T47D (cell line): ENCODE data around the gene HMGN5.

Experiments
- DNase-seq, 2 experiments: peaks; one replicate each; pipeline versions ENCODE4 v3.0.0 to v3.0.0-alpha.2; 2011 to 2012; ENCODE audit warnings: low read depth in 1 of 2, low spot score in 1 of 2
- JUND ChIP-seq: IDR thresholded peaks from 2 replicates; pipeline ENCODE4 v1.6.1; 2012; ENCODE audit warnings: low read depth
- in situ Hi-C: cut with HindIII; loops from 2 replicates; pipeline ENCODE4 v1.10.0; 2016; ENCODE audit warnings: low sequenced_read_pairs, low pct_unique_long_range_greater_than_20kb

The HMGN5 gene

GRCh38 chrX:81202943-81203342 is 1.2 kb upstream of the HMGN5 start:
- in situ Hi-C loops: no loop called here
- TF ChIP-seq JUND: no peak
- no peak for DNase-seq

DNA sequence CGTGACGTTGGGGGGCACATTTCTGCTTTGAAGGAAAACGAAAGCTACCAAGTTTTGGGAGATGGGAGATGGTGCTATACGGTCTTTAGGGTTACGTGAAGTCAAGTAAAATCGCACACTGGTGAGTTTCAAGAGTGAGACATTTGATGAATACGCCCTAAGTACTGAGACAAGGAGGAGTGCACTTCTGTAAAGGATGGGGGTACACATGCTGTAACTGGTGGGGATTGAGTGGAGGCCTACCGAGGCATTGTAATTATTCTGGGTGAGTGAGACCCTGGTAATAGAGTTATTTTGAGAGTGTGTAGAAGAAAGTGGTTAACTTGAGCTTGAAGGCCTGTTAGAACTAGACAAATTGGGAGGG is 725 bp upstream of the HMGN5 start:
- DNase-seq: no peak
- TF ChIP-seq JUND: no peak
- in situ Hi-C loops: no loop called here

GRCh38 chrX:81201071-81201470 is 642 bp downstream of the HMGN5 start:
- TF ChIP-seq JUND: no peak
- in situ Hi-C loops: no loop called here
- DNase-seq: no peak

GRCh38 chrX:81195712-81196111 is 6.0 kb downstream of the HMGN5 start:
- in situ Hi-C loops: no loop called here
- no peak for TF ChIP-seq JUND
- peak in 1 of 2 experiments; percentile 61 for DNase-seq

GRCh38 chrX:81195259-81195658 is 6.5 kb downstream of the HMGN5 start:
- TF ChIP-seq JUND: no peak
- in situ Hi-C loops: no loop called here
- no peak for DNase-seq

GRCh38 chrX:81174286-81174685 is 27.4 kb downstream of the HMGN5 start:
- TF ChIP-seq JUND: no peak
- in situ Hi-C loops: no loop called here
- DNase-seq: peak in 1 of 2 experiments; percentile 15

DNA sequence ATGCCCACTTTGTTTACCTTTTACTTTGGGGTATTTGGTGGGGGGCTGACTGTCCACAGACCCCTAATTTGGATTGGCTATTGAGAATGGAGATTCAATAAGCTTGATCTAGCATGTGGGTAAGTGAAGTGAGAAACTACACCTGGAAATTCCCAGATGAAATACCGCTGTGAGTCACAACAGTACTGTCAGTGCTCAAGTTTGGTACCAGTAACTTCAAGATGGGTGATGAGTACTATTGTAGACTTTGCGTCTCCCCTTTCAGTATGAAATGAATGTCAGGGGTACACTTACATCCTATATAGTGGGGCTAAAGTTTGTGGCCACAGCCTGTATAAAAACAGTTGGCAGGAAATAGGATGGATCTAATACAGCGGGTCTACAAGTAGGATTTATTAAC is 33.3 kb downstream of the HMGN5 start:
- in situ Hi-C loops: no loop called here
- DNase-seq: no peak
- TF ChIP-seq JUND: no peak

GRCh38 chrX:81121513-81122363 is 80.0 kb downstream of the HMGN5 start:
- DNase-seq: peak; percentile 38 to 89
- in situ Hi-C loops: no loop called here
- TF ChIP-seq JUND: no peak

DNA sequence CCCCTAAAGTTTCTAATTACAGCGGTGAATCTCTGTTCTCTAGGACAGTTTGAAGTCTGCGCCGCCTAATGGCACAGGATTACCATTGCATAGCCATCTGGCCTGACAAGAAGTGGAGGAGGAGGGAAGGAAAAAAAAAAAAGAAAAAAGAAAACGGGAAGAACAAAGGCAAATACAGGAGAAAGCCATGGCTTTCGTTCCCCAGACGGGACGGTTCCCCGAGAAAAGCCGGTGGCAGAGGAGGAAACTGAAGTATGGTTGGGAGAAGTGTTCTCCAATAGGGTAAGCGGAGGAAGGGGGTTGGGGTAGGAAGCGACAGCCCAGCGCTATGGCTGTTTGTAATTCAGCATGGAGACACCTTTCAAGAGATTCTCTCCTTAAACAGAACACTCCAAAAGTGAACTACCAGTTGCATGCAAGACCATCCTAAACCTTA is 80.8 kb downstream of the HMGN5 start:
- in situ Hi-C loops: no loop called here
- TF ChIP-seq JUND: no peak
- DNase-seq: peak in 1 of 2 experiments; percentile 58

DNA sequence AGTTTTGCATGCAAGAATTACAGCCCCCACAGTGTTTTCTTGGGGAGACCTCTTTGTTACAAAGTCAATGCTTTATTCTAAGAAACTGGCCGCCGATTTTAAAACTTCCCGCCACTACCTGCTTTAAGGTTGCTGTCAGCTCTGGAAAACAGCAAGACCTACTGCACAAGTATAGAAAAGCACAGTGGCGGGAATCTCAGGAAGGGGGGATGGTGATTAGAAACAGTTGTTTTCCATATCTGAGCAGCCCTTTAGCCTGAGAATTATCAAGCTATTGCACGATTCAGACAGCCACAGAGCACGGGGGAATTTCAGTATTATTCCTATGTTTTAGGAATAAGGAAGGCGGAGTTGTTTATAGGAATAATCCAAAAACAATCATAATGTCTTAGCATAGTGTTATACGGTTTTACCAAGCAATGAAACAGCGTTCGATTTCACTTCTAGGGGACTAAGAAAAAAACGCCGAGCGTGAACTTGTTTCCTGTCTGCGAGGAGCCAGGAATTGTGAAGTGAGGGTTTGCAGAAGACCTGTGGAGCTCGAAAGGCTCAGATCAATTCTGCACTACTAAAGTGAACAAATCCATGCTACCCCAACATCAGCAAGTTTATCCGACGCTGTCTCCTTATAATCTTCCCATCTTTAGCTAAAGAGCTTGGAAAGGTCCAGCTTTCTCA is 81.3 kb downstream of the HMGN5 start:
- no peak for TF ChIP-seq JUND
- in situ Hi-C loops: no loop called here
- no peak for DNase-seq

DNA sequence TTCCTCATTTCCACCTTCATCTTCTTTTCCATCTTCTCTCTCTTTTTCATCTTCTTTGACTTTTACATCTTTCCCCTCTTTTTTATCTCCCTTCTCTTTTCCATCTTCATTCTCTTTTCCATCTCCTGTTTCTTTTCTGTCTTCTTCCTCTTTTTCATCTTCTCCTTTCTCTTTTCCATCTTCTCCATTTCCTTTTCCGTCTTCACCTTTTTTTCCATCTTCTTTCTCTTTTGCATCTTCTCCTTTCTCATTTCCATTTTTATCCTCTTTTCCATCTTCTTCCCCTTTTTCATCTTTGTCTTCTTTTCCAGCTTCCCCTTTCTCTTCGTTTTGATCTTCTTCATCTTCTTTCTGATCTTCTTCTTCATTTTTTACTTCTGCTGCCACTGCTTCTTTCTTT is 87.0 kb downstream of the HMGN5 start:
- DNase-seq: no peak
- in situ Hi-C loops: no loop called here
- no peak for TF ChIP-seq JUND

- DNase-seq: no peak
- TF ChIP-seq JUND: no peak
- in situ Hi-C loops: no loop called here
These were observed 91.4 kb downstream of the HMGN5 start for GRCh38 chrX:81110286-81110685.

DNA sequence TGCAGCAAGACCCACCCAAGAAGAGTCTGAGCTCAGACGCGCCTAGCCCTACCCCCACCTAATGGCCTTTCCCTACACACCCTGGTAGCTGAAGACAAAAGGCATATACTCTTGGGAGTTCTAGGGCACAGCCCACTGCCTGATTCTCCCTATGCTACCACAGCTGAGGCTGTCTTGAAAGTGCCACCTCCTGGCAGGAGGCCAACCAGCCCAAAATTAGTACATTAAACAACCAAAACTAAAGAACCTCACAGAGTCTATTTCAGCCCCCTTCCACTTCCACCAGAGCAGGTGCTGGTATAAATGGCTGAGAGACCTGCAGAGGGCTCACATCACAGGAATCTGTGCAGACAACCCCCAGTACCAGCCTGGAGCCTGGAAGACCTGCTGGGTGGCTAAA is 119.1 kb downstream of the HMGN5 start:
- TF ChIP-seq JUND: no peak
- in situ Hi-C loops: no loop called here
- DNase-seq: no peak
